Measurements from ENCODE around the gene ADAMTS17. TPM values are rescaled to one million over a fixed set of nuclear protein-coding genes. Genes with fewer than 3 reads are reported as not detected.

Gene ADAMTS17
- total and polyA plus RNA-seq, 11 donors, result 0.30 to 2.4 (median 1.2) TPM

- H3K9me3 ChIP-seq, result no peaks in the 10 kb centered on the region
- peak in 1 of 2 donors; percentile 55 for TF ChIP-seq POLR2A (IDR thresholded peaks at IDR 0.05)
- TF ChIP-seq, protein P1, sequence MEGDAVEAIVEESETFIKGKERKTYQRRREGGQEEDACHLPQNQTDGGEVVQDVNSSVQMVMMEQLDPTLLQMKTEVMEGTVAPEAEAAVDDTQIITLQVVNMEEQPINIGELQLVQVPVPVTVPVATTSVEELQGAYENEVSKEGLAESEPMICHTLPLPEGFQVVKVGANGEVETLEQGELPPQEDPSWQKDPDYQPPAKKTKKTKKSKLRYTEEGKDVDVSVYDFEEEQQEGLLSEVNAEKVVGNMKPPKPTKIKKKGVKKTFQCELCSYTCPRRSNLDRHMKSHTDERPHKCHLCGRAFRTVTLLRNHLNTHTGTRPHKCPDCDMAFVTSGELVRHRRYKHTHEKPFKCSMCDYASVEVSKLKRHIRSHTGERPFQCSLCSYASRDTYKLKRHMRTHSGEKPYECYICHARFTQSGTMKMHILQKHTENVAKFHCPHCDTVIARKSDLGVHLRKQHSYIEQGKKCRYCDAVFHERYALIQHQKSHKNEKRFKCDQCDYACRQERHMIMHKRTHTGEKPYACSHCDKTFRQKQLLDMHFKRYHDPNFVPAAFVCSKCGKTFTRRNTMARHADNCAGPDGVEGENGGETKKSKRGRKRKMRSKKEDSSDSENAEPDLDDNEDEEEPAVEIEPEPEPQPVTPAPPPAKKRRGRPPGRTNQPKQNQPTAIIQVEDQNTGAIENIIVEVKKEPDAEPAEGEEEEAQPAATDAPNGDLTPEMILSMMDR (IDR thresholded peaks at IDR 0.05), result peak; percentile 64 to 91 (median 84)
- peaks cover 0 to 11% (median 7%) of the 10 kb centered on the region in 12 donors for H3K4me1 ChIP-seq
- ATAC-seq (peak; percentile 96 to 98 (median 97)), DNase-seq (peak; percentile 92 to 96 (median 93))
- peak overlapping the region; percentile 63 to 90 (median 80) for H3K4me3 ChIP-seq
- WGBS, 4 donors, result 1 to 3% (median 1%) methylated on average over 16 to 43 of the region's 43 CpGs
- intact Hi-C loops (cut with DNase I), result loop anchor here (1.0 to 10.0 kb wide), 6 partner anchors 221 to 657 kb away; no protein-coding TSS in a partner anchor
- H3K27ac ChIP-seq, result peak overlapping the region; percentile 80 to 99 (median 94)
- H3K27me3 ChIP-seq, result peaks cover 0 to 22% (median 8%) of the 10 kb centered on the region in 9 donors
- no peaks in the 10 kb centered on the region for H3K36me3 ChIP-seq
These were observed 8.1 kb upstream of the ADAMTS17 start for GRCh38 chr15:100349696-100350433.

GRCh38 chr15:100349321-100349695 lies 7.5 kb upstream of the ADAMTS17 start:
- Histone ChIP-seq H3K27me3 (peaks cover 0 to 20% (median 8%) of the 10 kb centered on the region in 9 donors), H3K9me3 (no peaks in the 10 kb centered on the region), H3K4me3 (peak overlapping the region; percentile 63 to 90 (median 80)), H3K27ac (peak overlapping the region; percentile 80 to 99 (median 94)), H3K36me3 (no peaks in the 10 kb centered on the region), H3K4me1 (peaks cover 0 to 11% (median 7%) of the 10 kb centered on the region in 12 donors)
- intact Hi-C loops (cut with DNase I), result loop anchor here in 7 of 10 donors (1.0 to 10.0 kb wide), 5 partner anchors 223 to 658 kb away; no protein-coding TSS in a partner anchor
- DNase-seq (no peak), ATAC-seq (no peak)
- 49 to 64% (median 55%) methylated on average over 11 to 17 of the region's 17 CpGs for WGBS, 4 donors
- no peak for TF ChIP-seq POLR2A (IDR thresholded peaks at IDR 0.05)
- TF ChIP-seq, protein P1 (IDR thresholded peaks at IDR 0.05), result no peak

DNA sequence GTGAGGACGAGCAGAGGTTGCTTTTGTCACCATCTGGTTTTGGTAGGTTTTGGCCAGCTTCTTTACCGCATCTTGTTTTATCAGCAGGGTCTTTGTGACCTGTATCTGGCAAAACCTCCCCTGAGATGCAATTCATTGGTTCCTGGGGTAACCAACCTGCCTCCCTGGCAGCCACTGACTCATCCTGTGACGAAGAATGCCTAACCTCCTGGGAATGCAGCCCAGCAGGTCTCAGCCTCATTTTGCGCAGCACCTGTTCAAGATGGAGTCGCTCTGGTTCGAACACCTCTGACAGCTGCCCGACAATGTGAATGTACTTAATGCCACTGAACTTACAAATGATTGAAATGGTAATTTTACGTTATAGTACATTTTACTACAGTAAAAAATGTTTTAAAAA lies 6.8 kb upstream of the ADAMTS17 start:
- Histone ChIP-seq H3K27ac (no peak overlapping the region), H3K4me1 (peaks cover 0 to 11% (median 7%) of the 10 kb centered on the region in 12 donors), H3K36me3 (no peaks in the 10 kb centered on the region), H3K4me3 (no peak overlapping the region), H3K9me3 (no peaks in the 10 kb centered on the region), H3K27me3 (peaks cover 0 to 13% (median 3%) of the 10 kb centered on the region in 9 donors)
- WGBS, 4 donors, result 96 to 99% (median 97%) methylated on average over 8 of the region's 8 CpGs
- no peak for DNase-seq
- TF ChIP-seq, protein P1 (IDR thresholded peaks at IDR 0.05), result no peak
- TF ChIP-seq POLR2A (IDR thresholded peaks at IDR 0.05), result no peak
- intact Hi-C loops (cut with DNase I), result loop anchor here in 7 of 10 donors (2.0 to 10.0 kb wide), 4 partner anchors 224 to 659 kb away; no protein-coding TSS in a partner anchor
- no peak for ATAC-seq

GRCh38 chr15:100346866-100347512 lies 5.2 kb upstream of the ADAMTS17 start:
- WGBS, 4 donors, result 37 to 99% (median 96%) methylated on average over 2 of the region's 2 CpGs
- no peaks in the 10 kb centered on the region for H3K36me3 ChIP-seq
- H3K27ac ChIP-seq, result no peak overlapping the region
- DNase-seq, result no peak
- ATAC-seq, result no peak
- H3K27me3 ChIP-seq, result peaks cover 0 to 6% (median 0%) of the 10 kb centered on the region in 9 donors
- H3K4me3 ChIP-seq, result no peak overlapping the region
- TF ChIP-seq POLR2A (IDR thresholded peaks at IDR 0.05), result no peak
- TF ChIP-seq, protein P1 (IDR thresholded peaks at IDR 0.05), result no peak
- no peaks in the 10 kb centered on the region for H3K9me3 ChIP-seq
- peaks cover 0 to 15% (median 9%) of the 10 kb centered on the region in 12 donors for H3K4me1 ChIP-seq
- intact Hi-C loops (cut with DNase I), result loop anchor here in 7 of 10 donors (5.0 to 10.0 kb wide), 3 partner anchors 225 to 660 kb away; no protein-coding TSS in a partner anchor

All from heart left ventricle (tissue), 16 donors.